Neuron (in vitro differentiated cells): ENCODE measurements around the gene COQ8B.
"Not testable (repeated sequence)": the region's sequence is repeated elsewhere in the genome, so short reads cannot be mapped to it uniquely, and the experiment has no call there.

Source experiments
- H2AFZ ChIP-seq: one replicate; pipeline ENCODE4 v1.6.1; 2013; ENCODE audit warnings: low read depth, mild to moderate bottlenecking, inconsistent platforms, low read length, moderate library complexity
- H3K27me3 ChIP-seq: one replicate; pipeline ENCODE4 v1.6.1; 2013; ENCODE audit warnings: low read length; ENCODE audit not compliant: insufficient read depth
- H3K36me3 ChIP-seq: one replicate; pipeline ENCODE4 v1.6.1; 2013; ENCODE audit warnings: low read length; ENCODE audit not compliant: insufficient read depth
- H3K4me1 ChIP-seq: one replicate; pipeline ENCODE4 v1.6.1; 2013; ENCODE audit warnings: low read length; ENCODE audit not compliant: insufficient read depth
- H3K4me3 ChIP-seq: 2 replicates; pipeline ENCODE4 v1.5.1; 2013; ENCODE audit warnings: mild to moderate bottlenecking, low read length, moderate library complexity
- H3K9me3 ChIP-seq: one replicate; pipeline ENCODE4 v1.6.1; 2013; ENCODE audit warnings: low read length

Gene COQ8B

GRCh38 chr19:40716482-40717324, at the start of gene COQ8B, which contains the start of gene ITPKC:
COQ8B (minus strand) TSS chr19:40716886; CDS start chr19:40714632, 2,254 bp downstream.
ITPKC (plus strand) TSS chr19:40717112; CDS start chr19:40717136, 24 bp downstream.
- Histone ChIP-seq H3K9me3 (no peaks in the 10 kb centered on the region), H3K27me3 (no peaks in the 10 kb centered on the region), H2AFZ (peak within 1 kb of the TSS; percentile 55), H3K4me3 (peak within 1 kb of the TSS; percentile 83), H3K36me3 (peaks cover 4% of the 10 kb centered on the region), H3K4me1 (peaks cover 43% of the 10 kb centered on the region)

- not testable (repeated sequence) for H2AFZ ChIP-seq, H3K27me3 ChIP-seq, H3K9me3 ChIP-seq, H3K4me3 ChIP-seq, H3K4me1 ChIP-seq
- peaks cover 57% of the 10 kb centered on the region for H3K36me3 ChIP-seq
Measured at GRCh38 chr19:40766385-40766784, 49.7 kb upstream of the COQ8B start.

GRCh38 chr19:40763963-40764362, 47.3 kb upstream of the COQ8B start:
- no peaks in the 10 kb centered on the region for H3K4me1 ChIP-seq
- H3K4me3 ChIP-seq = no peak overlapping the region
- H3K36me3 ChIP-seq = peaks cover 77% of the 10 kb centered on the region
- no peak overlapping the region for H2AFZ ChIP-seq
- no peaks in the 10 kb centered on the region for H3K9me3 ChIP-seq
- H3K27me3 ChIP-seq = no peaks in the 10 kb centered on the region

- H3K36me3 ChIP-seq = peaks cover 73% of the 10 kb centered on the region
- H3K4me1 ChIP-seq = no peaks in the 10 kb centered on the region
- no peaks in the 10 kb centered on the region for H3K27me3 ChIP-seq
- H3K4me3 ChIP-seq = no peak overlapping the region
- no peak overlapping the region for H2AFZ ChIP-seq
- no peaks in the 10 kb centered on the region for H3K9me3 ChIP-seq
Measured at GRCh38 chr19:40763526-40763925, 46.8 kb upstream of the COQ8B start.

- Histone ChIP-seq H3K4me1 (no peaks in the 10 kb centered on the region), H3K9me3 (no peaks in the 10 kb centered on the region), H3K27me3 (no peaks in the 10 kb centered on the region), H3K4me3 (no peak overlapping the region), H3K36me3 (peaks cover 78% of the 10 kb centered on the region), H2AFZ (no peak overlapping the region)
Measured at GRCh38 chr19:40762754-40763470, 46.2 kb upstream of the COQ8B start.

- no peaks in the 10 kb centered on the region for H3K9me3 ChIP-seq
- H3K36me3 ChIP-seq = peaks cover 89% of the 10 kb centered on the region
- H2AFZ ChIP-seq = no peak overlapping the region
Measured at GRCh38 chr19:40759352-40759751, 42.7 kb upstream of the COQ8B start.

GRCh38 chr19:40758491-40758890, 41.8 kb upstream of the COQ8B start:
- no peaks in the 10 kb centered on the region for H3K27me3 ChIP-seq
- peaks cover 3% of the 10 kb centered on the region for H3K4me1 ChIP-seq
- no peak overlapping the region for H2AFZ ChIP-seq
- H3K9me3 ChIP-seq = no peaks in the 10 kb centered on the region
- peaks cover 85% of the 10 kb centered on the region for H3K36me3 ChIP-seq
- H3K4me3 ChIP-seq = no peak overlapping the region

More at GRCh38 chr19:40759352-40759751, 42.7 kb upstream of the COQ8B start:
- Histone ChIP-seq H3K27me3 (no peaks in the 10 kb centered on the region), H3K4me1 (peaks cover 1% of the 10 kb centered on the region), H3K4me3 (no peak overlapping the region)

- H3K4me1 ChIP-seq = peaks cover 6% of the 10 kb centered on the region
- peaks cover 77% of the 10 kb centered on the region for H3K36me3 ChIP-seq
- no peak overlapping the region for H3K4me3 ChIP-seq
- no peak overlapping the region for H2AFZ ChIP-seq
- H3K9me3 ChIP-seq = no peaks in the 10 kb centered on the region
- H3K27me3 ChIP-seq = no peaks in the 10 kb centered on the region
Measured at GRCh38 chr19:40756502-40757110, 39.9 kb upstream of the COQ8B start.

- no peaks in the 10 kb centered on the region for H3K9me3 ChIP-seq
- H2AFZ ChIP-seq = no peak overlapping the region
- H3K27me3 ChIP-seq = no peaks in the 10 kb centered on the region
- H3K4me1 ChIP-seq = peaks cover 6% of the 10 kb centered on the region
- H3K4me3 ChIP-seq = no peak overlapping the region
- H3K36me3 ChIP-seq = peaks cover 70% of the 10 kb centered on the region
Measured at GRCh38 chr19:40755791-40756190, 39.1 kb upstream of the COQ8B start.

GRCh38 chr19:40755248-40755624, 38.5 kb upstream of the COQ8B start:
- Histone ChIP-seq H3K4me3 (no peak overlapping the region), H3K9me3 (no peaks in the 10 kb centered on the region), H2AFZ (no peak overlapping the region), H3K4me1 (peaks cover 6% of the 10 kb centered on the region), H3K27me3 (no peaks in the 10 kb centered on the region), H3K36me3 (peaks cover 64% of the 10 kb centered on the region)

GRCh38 chr19:40754611-40755247, 38.0 kb upstream of the COQ8B start:
- Histone ChIP-seq H3K27me3 (no peaks in the 10 kb centered on the region), H3K4me3 (no peak overlapping the region), H2AFZ (no peak overlapping the region), H3K36me3 (peaks cover 59% of the 10 kb centered on the region), H3K4me1 (peaks cover 10% of the 10 kb centered on the region), H3K9me3 (no peaks in the 10 kb centered on the region)

GRCh38 chr19:40752257-40752781, 35.6 kb upstream of the COQ8B start:
- Histone ChIP-seq H3K36me3 (peaks cover 42% of the 10 kb centered on the region), H3K4me1 (peaks cover 18% of the 10 kb centered on the region), H3K27me3 (no peaks in the 10 kb centered on the region), H3K4me3 (peak overlapping the region; percentile 96), H3K9me3 (no peaks in the 10 kb centered on the region), H2AFZ (no peak overlapping the region)
